CD4-positive, alpha-beta T cell (primary cell): ENCODE results near the gene DUOX1. TPM values are rescaled to one million over a fixed set of nuclear protein-coding genes. Genes with fewer than 3 reads are reported as not detected.

Experiments
- ATAC-seq: fragments of 200-7000 bp; cut with Tn5 transposase; one replicate; pipeline ENCODE4 v1.10.0; 2022; ENCODE audit warnings: mild to moderate bottlenecking; ENCODE audit not compliant: poor library complexity
- CTCF ChIA-PET: fragments of 350-600 bp; sonication (Branson Sonifier 250); formaldehyde crosslinking; loops from one replicate; lab custom pipeline; 2021; ENCODE audit warnings: antibody characterized with exemption, inconsistent platforms; lab: Charles Lee
- POLR2A ChIA-PET: fragments of 350-600 bp; sonication (Branson Sonifier 250); formaldehyde crosslinking; loops from one replicate; lab custom pipeline; 2021; ENCODE audit warnings: antibody characterized with exemption, inconsistent platforms; lab: Charles Lee
- DNase-seq, 14 experiments: peaks; one replicate each; pipeline ENCODE4 v3.0.0-alpha.2; 2013 to 2020; ENCODE audit warnings: mixed read lengths in 2 of 14
- H3K27ac ChIP-seq, 2 donors: one replicate each; pipeline versions ENCODE4 v1.5.1 to v1.7.0; 2013; ENCODE audit warnings: low read length in 2 of 2, low read depth in 1 of 2, mild to moderate bottlenecking in 1 of 2
- H3K27me3 ChIP-seq, 2 experiments: 1 replicate in 1 of 2; 2 replicates in 1 of 2; pipeline versions ENCODE4 v1.6.1 to v1.7.0; 2013; ENCODE audit warnings: low read length in 2 of 2, control low read depth in 1 of 2, mild to moderate bottlenecking in 1 of 2, moderate library complexity in 1 of 2; ENCODE audit not compliant: insufficient read depth in 2 of 2, control insufficient read depth in 1 of 2
- H3K36me3 ChIP-seq: one replicate; pipeline ENCODE4 v1.6.1; 2013; ENCODE audit warnings: low read length, control low read depth; ENCODE audit not compliant: insufficient read depth
- H3K4me1 ChIP-seq: one replicate; pipeline ENCODE4 v1.6.1; 2013; ENCODE audit warnings: low read length, control low read depth; ENCODE audit not compliant: insufficient read depth
- H3K4me3 ChIP-seq: one replicate; pipeline ENCODE4 v1.5.1; 2013; ENCODE audit warnings: mild to moderate bottlenecking, low read length, moderate library complexity
- H3K9me3 ChIP-seq, 2 experiments: 1 replicate in 1 of 2; 2 replicates in 1 of 2; pipeline versions ENCODE4 v1.6.1 to v1.7.0; 2013; ENCODE audit warnings: low read length in 2 of 2, mild to moderate bottlenecking in 2 of 2, control low read depth in 1 of 2, moderate library complexity in 1 of 2; ENCODE audit not compliant: control insufficient read depth in 1 of 2, insufficient read depth in 1 of 2
- H3K27ac Mint-ChIP-seq: one replicate; pipeline ENCODE4 v1.8.0; 2020; ENCODE audit warnings: mixed read lengths
- H3K27me3 Mint-ChIP-seq: one replicate; pipeline ENCODE4 v1.8.0; 2021; ENCODE audit warnings: mixed read lengths
- H3K36me3 Mint-ChIP-seq: one replicate; pipeline ENCODE4 v1.8.0; 2021; ENCODE audit warnings: low read depth, mixed read lengths
- H3K4me1 Mint-ChIP-seq: one replicate; pipeline ENCODE4 v1.8.0; 2021; ENCODE audit warnings: low read depth, mixed read lengths
- H3K4me3 Mint-ChIP-seq: one replicate; pipeline ENCODE4 v1.8.0; 2020; ENCODE audit warnings: mild to moderate bottlenecking, mixed read lengths
- H3K9me3 Mint-ChIP-seq: one replicate; pipeline ENCODE4 v1.8.0; 2020; ENCODE audit warnings: mixed read lengths
- CTCF ChIP-seq: fragments of 200-600 bp; IDR thresholded peaks from one replicate; pipeline ENCODE4 v1.8.0; 2022; ENCODE audit warnings: antibody characterized with exemption, mild to moderate bottlenecking
- intact Hi-C, 2 experiments: fragments of 100-400 bp; cut with DNase I in 1 of 2; cut with micrococcal nuclease in 1 of 2; formaldehyde crosslinking; loops; one replicate each; pipeline versions ENCODE4 v1.15.1 to v1.9.0; 2023 to 2025; cut with DNase I, micrococcal nuclease
- total RNA-seq, 174 experiments: library from RNA in 2 of 174; stranded (reverse) in 2 of 174; gene quantifications; one replicate each; pipeline ENCODE4 v1.2.3 and lab custom pipeline; 2021 to 2026

The DUOX1 gene
- total RNA-seq, 2 experiments from 2014 or later = 0.17 to 0.25 TPM

GRCh38 chr15:45166834-45167630 lies 37.2 kb downstream of the DUOX1 start:
- DNase-seq (peak; percentile 69 to 91 (median 78)), ATAC-seq (peak; percentile 90)
- Histone ChIP-seq H3K27me3 (no peaks in the 10 kb centered on the region), H3K4me3 (peak overlapping the region; percentile 78), H3K27ac (peak overlapping the region; percentile 73 to 83), H3K36me3 (no peaks in the 10 kb centered on the region), H3K9me3 (no peaks in the 10 kb centered on the region), H3K4me1 (peaks cover 29% of the 10 kb centered on the region)
- H3K27ac Mint-ChIP-seq = peak overlapping the region; percentile 89
- peak overlapping the region; percentile 85 for H3K4me3 Mint-ChIP-seq
- H3K9me3 Mint-ChIP-seq = no peaks in the 10 kb centered on the region
- intact Hi-C loops = loop anchor here (1.0 to 10.0 kb wide), 7 partner anchors 33 to 1985 kb away; partner anchors contain the start of genes BLOC1S6 (in 1 of the 2), DUOX1 (in 1 of the 2) and DUOXA1 (in 1 of the 2)
- peaks cover 15% of the 10 kb centered on the region for H3K4me1 Mint-ChIP-seq
- H3K36me3 Mint-ChIP-seq = no peaks in the 10 kb centered on the region
- no peaks in the 10 kb centered on the region for H3K27me3 Mint-ChIP-seq
- TF ChIP-seq CTCF = peak; percentile 65
- ChIA-PET CTCF (interaction anchor here (0.7 to 2.2 kb wide), 8 partner anchors 12 to 234 kb away, joined by 3 to 14 read pairs (median 8); partner anchors contain the start of gene SHF), POLR2A (interaction anchor here (0.6 to 3.7 kb wide), 13 partner anchors 9 to 235 kb away, joined by 3 to 53 read pairs (median 4); partner anchors contain the start of gene SHF)

- ChIA-PET CTCF (interaction anchor here (1.2 to 2.2 kb wide), 8 partner anchors 12 to 234 kb away, joined by 5 to 14 read pairs (median 8); partner anchors contain the start of gene SHF), POLR2A (interaction anchor here (1.0 to 3.7 kb wide), 12 partner anchors 9 to 234 kb away, joined by 3 to 53 read pairs (median 4); a partner anchor contains a TSS)
- Histone ChIP-seq H3K27me3 (no peaks in the 10 kb centered on the region), H3K9me3 (no peaks in the 10 kb centered on the region), H3K4me3 (peak overlapping the region; percentile 78), H3K36me3 (no peaks in the 10 kb centered on the region), H3K27ac (peak overlapping the region in 1 of 2 donors; percentile 83), H3K4me1 (peaks cover 29% of the 10 kb centered on the region)
- peak overlapping the region; percentile 89 for H3K27ac Mint-ChIP-seq
- peak overlapping the region; percentile 85 for H3K4me3 Mint-ChIP-seq
- TF ChIP-seq CTCF = no peak
- no peaks in the 10 kb centered on the region for H3K9me3 Mint-ChIP-seq
- no peaks in the 10 kb centered on the region for H3K36me3 Mint-ChIP-seq
- H3K27me3 Mint-ChIP-seq = no peaks in the 10 kb centered on the region
- intact Hi-C loops = loop anchor here (1.0 to 10.0 kb wide), 7 partner anchors 33 to 1985 kb away; partner anchors contain the start of genes BLOC1S6 (in 1 of the 2), DUOX1 (in 1 of the 2) and DUOXA1 (in 1 of the 2)
- no peak for DNase-seq
- peaks cover 15% of the 10 kb centered on the region for H3K4me1 Mint-ChIP-seq
- ATAC-seq = no peak
These were observed 37.9 kb downstream of the DUOX1 start for GRCh38 chr15:45167631-45168205.

- POLR2A ChIA-PET = interaction anchor here (1.0 to 3.7 kb wide), 8 partner anchors 16 to 234 kb away, joined by 3 to 53 read pairs (median 6); a partner anchor contains a TSS
- Mint-ChIP-seq H3K27me3 (no peaks in the 10 kb centered on the region), H3K4me3 (peak overlapping the region; percentile 57), H3K9me3 (no peaks in the 10 kb centered on the region), H3K4me1 (peaks cover 15% of the 10 kb centered on the region), H3K36me3 (no peaks in the 10 kb centered on the region), H3K27ac (peak overlapping the region; percentile 89)
- H3K4me1 ChIP-seq = peaks cover 26% of the 10 kb centered on the region
- DNase-seq (no peak), ATAC-seq (no peak)
- no peaks in the 10 kb centered on the region for H3K27me3 ChIP-seq
- TF ChIP-seq CTCF = no peak
- no peak overlapping the region for H3K27ac ChIP-seq
- CTCF ChIA-PET = interaction anchor here (0.6 to 2.2 kb wide), 6 partner anchors 11 to 233 kb away, joined by 3 to 14 read pairs (median 8); a partner anchor contains a TSS
- no peaks in the 10 kb centered on the region for H3K9me3 ChIP-seq
- no peaks in the 10 kb centered on the region for H3K36me3 ChIP-seq
- H3K4me3 ChIP-seq = no peak overlapping the region
- intact Hi-C loops = loop anchor here (5.0 to 10.0 kb wide), 5 partner anchors 41 to 1986 kb away; partner anchors contain the start of genes BLOC1S6 (in 1 of the 2), DUOX1 (in 1 of the 2) and DUOXA1 (in 1 of the 2)
These were observed 38.5 kb downstream of the DUOX1 start for GRCh38 chr15:45168286-45168685.
